Small intestine (tissue), 7 donors: ENCODE data around the gene NSRP1. TPM values are rescaled to one million over a fixed set of nuclear protein-coding genes. Genes with fewer than 3 reads are reported as not detected.
"Not testable (repeated sequence)": the region's sequence is repeated elsewhere in the genome, so short reads cannot be mapped to it uniquely, and the experiment has no call there.

Source experiments
- DNase-seq, 2 donors: peaks; one replicate each; pipeline versions ENCODE4 v3.0.0 to v3.0.0-alpha.2; 2013
- FAIRE-seq: peaks from 2 replicates; lab custom pipeline; 2012; peaks lifted over from hg19 to GRCh38; lab: Jason Lieb, UNC
- H3K27ac ChIP-seq, 3 donors: one replicate each; pipeline ENCODE4 v1.5.1; 2013; ENCODE audit warnings: low read length in 2 of 3, mild to moderate bottlenecking in 2 of 3, control low read depth in 1 of 3, inconsistent platforms in 1 of 3, low read depth in 1 of 3, moderate library complexity in 1 of 3
- H3K27me3 ChIP-seq, 3 donors: one replicate each; pipeline ENCODE4 v1.6.1; 2013; ENCODE audit warnings: low read length in 3 of 3, inconsistent platforms in 1 of 3; ENCODE audit not compliant: control insufficient read depth in 3 of 3, insufficient read depth in 3 of 3
- H3K36me3 ChIP-seq, 3 donors: one replicate each; pipeline ENCODE4 v1.6.1; 2013; ENCODE audit warnings: low read length in 3 of 3, inconsistent platforms in 1 of 3, low read depth in 1 of 3, mild to moderate bottlenecking in 1 of 3, moderate library complexity in 1 of 3; ENCODE audit not compliant: control insufficient read depth in 3 of 3, insufficient read depth in 2 of 3
- H3K4me1 ChIP-seq, 3 donors: one replicate each; pipeline ENCODE4 v1.6.1; 2013; ENCODE audit warnings: low read length in 2 of 3, inconsistent platforms in 1 of 3, low read depth in 1 of 3, mild to moderate bottlenecking in 1 of 3, moderate library complexity in 1 of 3; ENCODE audit not compliant: control insufficient read depth in 3 of 3, insufficient read depth in 2 of 3
- H3K4me3 ChIP-seq, 3 donors: one replicate each; pipeline ENCODE4 v1.5.1; 2013; ENCODE audit warnings: low read length in 3 of 3, control low read depth in 1 of 3, inconsistent platforms in 1 of 3, low read depth in 1 of 3, mild to moderate bottlenecking in 1 of 3, moderate library complexity in 1 of 3
- H3K9me3 ChIP-seq, 2 donors: one replicate each; pipeline ENCODE4 v1.6.1; 2013; ENCODE audit warnings: low read depth in 1 of 2, low read length in 1 of 2; ENCODE audit not compliant: control insufficient read depth in 2 of 2, insufficient read depth in 1 of 2
- WGBS, 3 donors: extraction: QIAGEN DNeasy Blood & Tissue Kit; methylation state at CpG; one replicate each; pipeline ENCODE4 v1.1.7; 2013; 5-methylcytosine and 5-hydroxymethylcytosine counted together
- polyA plus RNA-seq, 4 donors: library from polyadenylated mRNA; stranded (reverse) in 3 of 4; unstranded in 1 of 4; fragments of 200-250 nt in 3 of 4; fragments of 120-200 nt in 1 of 4; gene quantifications; one replicate each; pipeline versions ENCODE4 v1.2.1 to v1.2.3, GENCODE V29; 2013
- donor health status: healthy with polysubstance abuse.
- donor health status: control.
- donor health status: control.
- donor health status: Bipolar disorder and iron deficiency.
- donor health status: healthy.

The NSRP1 gene
- polyA plus RNA-seq, 4 donors = 22.1 to 30.0 (median 26.4) TPM

GRCh38 chr17:30104575-30105339 is 11.9 kb upstream of the NSRP1 start:
- peaks cover 0 to 3% (median 0%) of the 10 kb centered on the region in 3 donors for H3K27me3 ChIP-seq
- peak overlapping the region in 2 of 3 donors; percentile 31 to 49 for H3K4me3 ChIP-seq
- DNase-seq = peak; percentile 88 to 94
- 6 to 20% (median 12%) methylated on average over 29 of the region's 29 CpGs for WGBS, 3 donors
- H3K27ac ChIP-seq = peak overlapping the region; percentile 56 to 63 (median 57)
- no peak for FAIRE-seq
- H3K36me3 ChIP-seq = no peaks in the 10 kb centered on the region
- H3K4me1 ChIP-seq = no peaks in the 10 kb centered on the region
- no peaks in the 10 kb centered on the region for H3K9me3 ChIP-seq

- H3K27me3 ChIP-seq = no peaks in the 10 kb centered on the region
- DNase-seq (no peak), FAIRE-seq (no peak)
- no peaks in the 10 kb centered on the region for H3K4me1 ChIP-seq
- H3K4me3 ChIP-seq = no peak overlapping the region
- no peaks in the 10 kb centered on the region for H3K36me3 ChIP-seq
- H3K9me3 ChIP-seq = no peaks in the 10 kb centered on the region
- H3K27ac ChIP-seq = no peak overlapping the region
Observed at GRCh38 chr17:30112794-30113193, 3.8 kb upstream of the NSRP1 start.

- peaks cover 0 to 3% (median 0%) of the 10 kb centered on the region in 3 donors for H3K4me1 ChIP-seq
- H3K9me3 ChIP-seq = no peaks in the 10 kb centered on the region
- DNase-seq (peak in 1 of 2 donors; percentile 15), FAIRE-seq (no peak)
- H3K27ac ChIP-seq = no peak overlapping the region
- H3K36me3 ChIP-seq = no peaks in the 10 kb centered on the region
- H3K4me3 ChIP-seq = no peak overlapping the region
- no peaks in the 10 kb centered on the region for H3K27me3 ChIP-seq
Observed at GRCh38 chr17:30113213-30113612, 3.4 kb upstream of the NSRP1 start.

GRCh38 chr17:30116345-30116660 is 313 bp upstream of the NSRP1 start:
- Histone ChIP-seq H3K9me3 (no peaks in the 10 kb centered on the region), H3K27ac (peak overlapping the region; percentile 71 to 98 (median 95)), H3K4me3 (peak overlapping the region; percentile 69 to 96 (median 78)), H3K27me3 (no peaks in the 10 kb centered on the region), H3K36me3 (peaks cover 0 to 11% (median 0%) of the 10 kb centered on the region in 3 donors), H3K4me1 (peaks cover 0 to 4% (median 0%) of the 10 kb centered on the region in 3 donors)
- WGBS, 3 donors = 8 to 10% (median 9%) methylated on average over 10 of the region's 10 CpGs
- no peak for DNase-seq
- no peak for FAIRE-seq

GRCh38 chr17:30117675-30118081 is 1.1 kb downstream of the NSRP1 start:
- WGBS, 3 donors = 21 to 29% (median 25%) methylated on average over 5 of the region's 5 CpGs
- peaks cover 0 to 18% (median 0%) of the 10 kb centered on the region in 3 donors for H3K36me3 ChIP-seq
- peak overlapping the region in 1 of 3 donors; percentile 78 for H3K4me3 ChIP-seq
- H3K4me1 ChIP-seq = peaks cover 0 to 4% (median 0%) of the 10 kb centered on the region in 3 donors
- peak overlapping the region in 1 of 3 donors; percentile 95 for H3K27ac ChIP-seq
- FAIRE-seq (no peak), DNase-seq (no peak)
- H3K9me3 ChIP-seq = no peaks in the 10 kb centered on the region
- H3K27me3 ChIP-seq = no peaks in the 10 kb centered on the region

GRCh38 chr17:30118635-30119034 is 2.0 kb downstream of the NSRP1 start:
- not testable (repeated sequence) for FAIRE-seq

GRCh38 chr17:30124273-30124796 is 7.7 kb downstream of the NSRP1 start:
- H3K27me3 ChIP-seq = no peaks in the 10 kb centered on the region
- H3K27ac ChIP-seq = no peak overlapping the region
- peaks cover 0 to 33% (median 0%) of the 10 kb centered on the region in 3 donors for H3K36me3 ChIP-seq
- H3K9me3 ChIP-seq = no peaks in the 10 kb centered on the region
- WGBS, 3 donors = 93 to 98% (median 95%) methylated on average over 4 of the region's 4 CpGs
- no peak for FAIRE-seq
- no peaks in the 10 kb centered on the region for H3K4me1 ChIP-seq
- DNase-seq = no peak
- no peak overlapping the region for H3K4me3 ChIP-seq

More at GRCh38 chr17:30118635-30119034, 2.0 kb downstream of the NSRP1 start:
- H3K36me3 ChIP-seq = peaks cover 0 to 23% (median 0%) of the 10 kb centered on the region in 3 donors
- 95 to 99% (median 97%) methylated on average over 7 of the region's 7 CpGs for WGBS, 3 donors
- not testable (repeated sequence) for H3K4me3 ChIP-seq, H3K27ac ChIP-seq, DNase-seq, H3K27me3 ChIP-seq, H3K4me1 ChIP-seq, H3K9me3 ChIP-seq

GRCh38 chr17:30130121-30130520 is 13.5 kb downstream of the NSRP1 start:
- DNase-seq (no peak), FAIRE-seq (no peak)
- Histone ChIP-seq H3K36me3 (peaks cover 0 to 22% (median 0%) of the 10 kb centered on the region in 3 donors), H3K27ac (no peak overlapping the region), H3K4me1 (no peaks in the 10 kb centered on the region), H3K27me3 (no peaks in the 10 kb centered on the region), H3K9me3 (no peaks in the 10 kb centered on the region), H3K4me3 (no peak overlapping the region)
- WGBS, 3 donors = 84 to 93% (median 88%) methylated on average over 1 of the region's 1 CpG
